Femur (tissue), 1 donor: ENCODE results near the gene DUSP18.
"Not testable (repeated sequence)": the region's sequence is repeated elsewhere in the genome, so short reads cannot be mapped to it uniquely, and the experiment has no call there.

Experiments
- DNase-seq: peaks from one replicate; pipeline ENCODE4 v3.0.0-alpha.2; 2017

Gene DUSP18

GRCh38 chr22:30636226-30637077 is 31.2 kb downstream of the DUSP18 start:
- peak; percentile 37 for DNase-seq

GRCh38 chr22:30635273-30636225 is 32.1 kb downstream of the DUSP18 start, which contains the start of gene SLC35E4:
Gene SLC35E4 (plus strand): TSS chr22:30635781. CDS start chr22:30636451, 670 bp downstream.
- peak; percentile 95 for DNase-seq

DNA sequence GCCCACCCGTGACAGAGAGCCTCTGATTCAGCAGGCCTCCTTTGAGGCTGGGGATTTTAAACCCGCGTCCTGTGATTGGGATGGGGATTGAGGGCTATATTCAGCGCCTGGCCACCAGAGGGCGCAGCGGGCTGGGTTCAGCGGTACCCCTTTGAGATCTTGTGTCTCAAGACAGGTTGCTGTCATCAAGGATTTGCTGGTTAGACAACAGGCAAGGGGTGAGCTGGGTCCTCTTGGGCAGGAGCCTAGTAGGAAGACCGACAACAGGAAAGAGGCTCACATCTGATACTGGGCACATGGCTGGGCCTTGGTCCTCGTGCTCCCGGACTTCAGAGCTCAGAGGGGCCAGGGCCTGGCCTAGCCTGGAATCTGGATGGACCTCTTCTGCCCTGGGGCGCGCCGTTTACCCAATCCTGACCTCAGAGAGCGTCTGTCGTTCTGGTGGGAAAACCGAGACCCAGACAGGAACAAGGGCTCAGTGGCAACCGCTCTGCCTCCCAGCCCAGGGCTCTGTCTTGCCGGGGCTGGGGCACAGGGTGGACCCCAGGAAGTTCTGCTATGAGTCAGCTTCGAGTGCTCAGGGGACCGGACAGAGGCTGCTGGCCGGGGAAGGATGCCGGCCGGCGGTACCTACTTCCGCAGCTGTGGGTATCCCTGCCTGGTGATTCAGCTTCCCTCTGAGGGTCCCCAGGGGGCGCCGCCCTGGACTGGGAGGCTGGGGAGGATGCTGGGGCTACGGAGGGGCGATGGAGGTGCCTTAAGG is 33.0 kb downstream of the DUSP18 start:
- peak; percentile 88 for DNase-seq

DNA sequence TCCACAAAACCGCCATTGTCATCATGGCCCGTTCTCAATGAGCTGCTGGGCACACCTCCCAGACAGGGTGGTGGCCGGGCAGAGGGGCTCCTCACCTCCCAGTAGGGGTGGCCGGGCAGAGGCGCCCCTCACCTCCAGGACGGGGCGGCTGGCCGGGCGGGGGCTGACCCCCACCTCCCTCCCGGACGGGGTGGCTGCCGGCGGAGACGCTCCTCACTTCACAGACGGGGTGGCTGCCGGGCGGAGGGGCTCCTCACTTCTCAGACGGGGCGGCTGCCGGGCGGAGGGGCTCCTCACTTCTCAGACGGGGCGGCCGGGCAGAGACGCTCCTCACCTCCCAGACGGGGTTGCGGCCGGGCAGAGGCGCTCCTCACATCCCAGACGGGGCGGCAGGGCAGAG is 36.2 kb downstream of the DUSP18 start:
- not testable (repeated sequence) for DNase-seq

DNA sequence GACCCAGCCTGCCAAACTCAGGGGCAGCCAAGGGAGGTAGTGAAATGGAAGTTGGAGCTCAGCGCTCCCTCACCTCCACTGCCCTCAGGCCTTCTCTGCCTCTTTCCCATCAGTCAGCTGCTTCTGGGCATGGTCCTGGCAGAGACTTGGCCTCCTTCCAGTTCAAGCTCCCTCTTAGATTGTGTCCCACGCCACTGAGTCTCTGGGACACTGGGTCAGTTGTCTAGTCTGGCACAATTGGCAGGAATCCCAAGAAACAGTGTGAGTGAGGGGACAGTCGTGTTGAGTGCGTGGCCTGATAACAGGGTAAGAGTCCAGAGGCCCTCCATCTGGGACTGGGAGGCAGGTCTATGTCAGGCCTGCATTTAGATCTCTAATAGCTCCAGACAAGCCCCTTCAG is 39.2 kb downstream of the DUSP18 start:
- no peak for DNase-seq

- DNase-seq: no peak
Measured at GRCh38 chr22:30627471-30627870, 40.2 kb downstream of the DUSP18 start.

- no peak for DNase-seq
Measured at GRCh38 chr22:30626413-30626812, 41.3 kb downstream of the DUSP18 start.

- DNase-seq: not testable (repeated sequence)
Measured at GRCh38 chr22:30619909-30620308, 47.8 kb downstream of the DUSP18 start.

GRCh38 chr22:30617819-30618218 is 49.9 kb downstream of the DUSP18 start:
- DNase-seq: no peak

DNA sequence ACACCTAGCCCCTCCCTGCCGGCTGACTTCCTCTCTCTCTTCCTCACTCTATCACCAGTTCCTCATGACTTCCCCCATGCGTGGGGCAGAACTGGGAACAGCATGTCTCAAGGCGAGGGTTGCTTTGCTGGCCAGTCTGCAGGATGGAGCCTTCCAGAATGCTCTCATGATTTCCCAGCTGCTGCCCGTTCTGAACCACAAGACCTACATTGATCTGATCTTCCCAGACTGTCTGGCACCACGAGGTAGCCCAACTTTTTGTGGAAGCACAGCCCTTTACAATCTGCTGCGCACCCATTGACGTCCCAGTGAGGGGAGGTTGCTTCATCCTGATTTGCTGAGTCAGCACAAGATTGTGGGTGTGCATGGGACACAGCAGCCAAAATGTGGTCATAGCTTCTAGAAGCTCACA is 52.1 kb downstream of the DUSP18 start:
- DNase-seq: no peak

GRCh38 chr22:30614879-30615278 is 52.8 kb downstream of the DUSP18 start:
- DNase-seq: no peak

- DNase-seq: no peak
Measured at GRCh38 chr22:30614268-30614667, 53.4 kb downstream of the DUSP18 start.

DNA sequence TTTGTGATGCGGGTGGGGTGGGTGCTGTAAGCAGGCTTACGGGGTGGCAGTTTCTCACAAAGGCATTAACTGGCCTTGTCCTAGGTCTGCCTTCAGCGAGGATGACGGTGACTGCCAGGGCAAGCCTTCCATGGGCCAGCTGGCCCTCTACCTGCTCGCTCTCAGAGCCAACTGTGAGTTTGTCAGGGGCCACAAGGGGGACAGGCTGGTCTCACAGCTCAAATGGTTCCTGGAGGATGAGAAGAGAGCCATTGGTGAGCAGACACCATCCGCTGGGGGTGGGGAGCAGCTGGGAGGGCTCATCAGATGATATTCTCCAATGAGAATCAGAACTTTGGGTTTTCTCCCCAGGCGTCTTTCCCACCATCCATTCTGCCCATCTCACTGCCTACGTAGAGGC is 54.9 kb downstream of the DUSP18 start:
- DNase-seq: no peak
